GM21423 (cell line): ENCODE measurements around the gene RECQL5.

Experiments
- ATAC-seq: cut with Tn5 transposase; IDR thresholded peaks from one replicate; pipeline ENCODE4 v1.9.1; 2021; ENCODE audit warnings: mild to moderate bottlenecking, moderate library complexity; ENCODE audit not compliant: unreplicated experiment

RECQL5 gene

GRCh38 chr17:75688209-75688825 lies 21.4 kb upstream of the RECQL5 start:
- ATAC-seq, result no peak

- ATAC-seq, result no peak
These were observed 18.5 kb upstream of the RECQL5 start for GRCh38 chr17:75685499-75685898.

GRCh38 chr17:75684924-75685323 lies 18.0 kb upstream of the RECQL5 start:
- ATAC-seq, result no peak

GRCh38 chr17:75684249-75684648 lies 17.3 kb upstream of the RECQL5 start:
- ATAC-seq, result no peak

- ATAC-seq, result no peak
These were observed 16.6 kb upstream of the RECQL5 start for GRCh38 chr17:75683583-75683982.

GRCh38 chr17:75681289-75681688 lies 14.3 kb upstream of the RECQL5 start:
- ATAC-seq, result no peak

GRCh38 chr17:75680431-75680830 lies 13.5 kb upstream of the RECQL5 start:
- no peak for ATAC-seq

- no peak for ATAC-seq
These were observed 12.8 kb upstream of the RECQL5 start for GRCh38 chr17:75679706-75680211.

- ATAC-seq, result no peak
These were observed 9.5 kb upstream of the RECQL5 start for GRCh38 chr17:75676461-75676860.

- no peak for ATAC-seq
These were observed 6.5 kb upstream of the RECQL5 start for GRCh38 chr17:75673487-75673886.

- no peak for ATAC-seq
These were observed 5.1 kb upstream of the RECQL5 start for GRCh38 chr17:75672011-75672410.

- no peak for ATAC-seq
These were observed 3.9 kb upstream of the RECQL5 start for GRCh38 chr17:75670868-75671267.

- ATAC-seq, result no peak
These were observed 1.5 kb upstream of the RECQL5 start for GRCh38 chr17:75668489-75668888.

GRCh38 chr17:75667825-75668224 lies 871 bp upstream of the RECQL5 start:
- no peak for ATAC-seq

GRCh38 chr17:75665981-75666380 lies 973 bp downstream of the RECQL5 start:
- ATAC-seq, result no peak

- ATAC-seq, result peak; percentile 61
These were observed 2.8 kb downstream of the RECQL5 start for GRCh38 chr17:75664099-75664549.

- no peak for ATAC-seq
These were observed 4.4 kb downstream of the RECQL5 start for GRCh38 chr17:75662511-75662910.

- ATAC-seq, result no peak
These were observed 5.4 kb downstream of the RECQL5 start for GRCh38 chr17:75661531-75661930.

- ATAC-seq, result no peak
These were observed 8.7 kb downstream of the RECQL5 start for GRCh38 chr17:75658237-75658636.

GRCh38 chr17:75654176-75654575 lies 12.8 kb downstream of the RECQL5 start:
- ATAC-seq, result no peak

- ATAC-seq, result no peak
These were observed 13.9 kb downstream of the RECQL5 start for GRCh38 chr17:75652934-75653549.

GRCh38 chr17:75652341-75652740 lies 14.6 kb downstream of the RECQL5 start:
- ATAC-seq, result no peak

GRCh38 chr17:75650874-75651273 lies 16.1 kb downstream of the RECQL5 start:
- no peak for ATAC-seq
